HEK293 (cell line): ENCODE data around the gene API5.

Experiments
- CTCF ChIA-PET: fragments of 350-600 bp; formaldehyde crosslinking; extraction: SDS; loops from one replicate; lab custom pipeline; 2021; ENCODE audit warnings: antibody characterized with exemption; lab: Yijun Ruan, JAX
- POLR2A ChIA-PET: fragments of 300-600 bp; formaldehyde crosslinking; extraction: SDS; loops from one replicate; lab custom pipeline; 2020; ENCODE audit warnings: antibody characterized with exemption, inconsistent platforms; lab: Yijun Ruan, JAX
- H3K27ac ChIP-seq: fragments of 200-500 bp; sonication (Bioruptor generic); 2 replicates; pipeline ENCODE4 v1.5.1; 2014; ENCODE audit warnings: low read depth, low read length, control low read depth, inconsistent platforms; ENCODE audit errors: extremely low read depth
- H3K36me3 ChIP-seq, 2 experiments: fragments of 200-500 bp in 1 of 2; sonication (Bioruptor generic) in 1 of 2; 1 replicate in 1 of 2; 2 replicates in 1 of 2; pipeline ENCODE4 v1.5.1; 2014 to 2017; ENCODE audit warnings: inconsistent platforms in 2 of 2, low read length in 2 of 2; ENCODE audit not compliant: control insufficient read depth in 2 of 2, insufficient read depth in 1 of 2
- H3K4me1 ChIP-seq: fragments of 200-500 bp; sonication (Bioruptor generic); 2 replicates; pipeline ENCODE4 v1.5.1; 2014; ENCODE audit warnings: mild to moderate bottlenecking, low read length, inconsistent platforms; ENCODE audit not compliant: control insufficient read depth, insufficient read depth
- H3K4me3 ChIP-seq: 2 replicates; pipeline ENCODE4 v1.5.1; 2011; ENCODE audit warnings: low read depth, mild to moderate bottlenecking, control low read depth, low read length, moderate library complexity
- H3K9me3 ChIP-seq: fragments of 200-500 bp; sonication (Bioruptor generic); 2 replicates; pipeline ENCODE4 v1.5.1; 2014; ENCODE audit warnings: low read depth, low read length, inconsistent platforms; ENCODE audit not compliant: control insufficient read depth, insufficient read depth
- KLF16 ChIP-seq: fragments of 450-650 bp; formaldehyde crosslinking; IDR thresholded peaks from 2 replicates; pipeline ENCODE4 v1.5.1; 2017; ENCODE audit warnings: missing biosample characterization, missing genetic modification characterization
- REST ChIP-seq: fragments of 450-650 bp; formaldehyde crosslinking; IDR thresholded peaks from 2 replicates; pipeline ENCODE4 v1.5.1; 2016; ENCODE audit warnings: missing biosample characterization, missing genetic modification characterization
- ZNF132 ChIP-seq: fragments of 450-650 bp; formaldehyde crosslinking; IDR thresholded peaks from 2 replicates; pipeline ENCODE4 v1.5.1; 2017; ENCODE audit warnings: missing biosample characterization, missing genetic modification characterization, borderline replicate concordance
- ZNF324 ChIP-seq: fragments of 450-650 bp; formaldehyde crosslinking; IDR thresholded peaks from 2 replicates; pipeline ENCODE4 v1.5.1; 2016; ENCODE audit warnings: missing biosample characterization, missing genetic modification characterization
- ZNF366 ChIP-seq: fragments of 450-650 bp; formaldehyde crosslinking; conservative IDR thresholded peaks from 2 replicates; pipeline ENCODE4 v1.5.1; 2016; ENCODE audit warnings: missing biosample characterization, missing genetic modification characterization
- ZNF404 ChIP-seq: fragments of 450-650 bp; formaldehyde crosslinking; IDR thresholded peaks from 2 replicates; pipeline ENCODE4 v1.5.1; 2017; ENCODE audit warnings: missing biosample characterization, missing genetic modification characterization
- ZNF510 ChIP-seq: fragments of 450-650 bp; formaldehyde crosslinking; IDR thresholded peaks from 2 replicates; pipeline ENCODE4 v1.5.1; 2018; ENCODE audit warnings: mild to moderate bottlenecking, missing genetic modification characterization, missing biosample characterization; ENCODE audit not compliant: insufficient replicate concordance
- ZNF549 ChIP-seq: fragments of 450-650 bp; IDR thresholded peaks from 2 replicates; pipeline ENCODE4 v1.5.1; 2018; ENCODE audit warnings: missing biosample characterization, missing genetic modification characterization, mild to moderate bottlenecking, inconsistent platforms, moderate library complexity
- ZNF654 ChIP-seq: fragments of 450-650 bp; formaldehyde crosslinking; IDR thresholded peaks from 2 replicates; pipeline ENCODE4 v1.5.1; 2016; ENCODE audit warnings: low read depth, missing biosample characterization, missing genetic modification characterization
- ZNF677 ChIP-seq: fragments of 450-650 bp; IDR thresholded peaks from 2 replicates; pipeline ENCODE4 v1.5.0; 2018; ENCODE audit warnings: missing biosample characterization, mild to moderate bottlenecking, missing genetic modification characterization, moderate library complexity
- TF ChIP-seq, protein P1 (sequence below): fragments of 450-650 bp; formaldehyde crosslinking; IDR thresholded peaks from 2 replicates; pipeline ENCODE4 v1.5.1; 2016; ENCODE audit warnings: missing biosample characterization, missing genetic modification characterization, borderline replicate concordance

The API5 gene

DNA sequence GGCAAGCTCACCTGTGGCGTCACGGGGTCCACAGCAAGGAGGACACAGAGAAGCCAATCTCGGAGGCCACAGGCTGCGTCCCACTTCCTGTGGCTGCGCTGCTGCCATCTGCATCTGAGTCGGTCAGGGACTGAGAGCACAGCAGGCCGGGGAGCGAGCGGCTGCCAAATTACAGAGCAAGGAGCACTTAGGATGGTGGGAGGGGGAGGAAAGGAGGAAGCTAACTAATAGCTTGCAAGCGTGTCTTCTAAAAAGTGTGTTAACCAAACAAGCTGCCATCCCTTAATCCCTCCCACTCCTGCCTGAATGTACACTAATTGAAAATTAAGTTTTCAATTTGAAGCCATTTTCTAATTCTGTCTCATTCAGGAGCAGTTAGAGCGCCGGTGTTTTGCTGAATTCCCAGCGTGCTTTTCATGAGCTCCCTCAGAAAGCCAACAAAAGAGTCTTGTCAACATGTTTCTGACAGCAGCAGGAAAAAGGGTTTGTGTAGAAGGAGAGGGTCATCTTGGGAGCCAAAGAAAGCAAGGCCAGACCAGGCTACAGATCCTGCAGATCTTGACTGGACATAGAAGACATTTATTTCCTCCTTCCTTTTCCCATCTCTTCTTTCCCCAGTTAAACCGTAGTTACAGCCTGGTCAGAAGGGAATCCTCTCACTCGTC lies 42.4 kb upstream of the API5 start:
- Histone ChIP-seq H3K9me3 (no peaks in the 10 kb centered on the region), H3K36me3 (no peaks in the 10 kb centered on the region), H3K4me1 (no peaks in the 10 kb centered on the region), H3K27ac (no peak overlapping the region), H3K4me3 (no peak overlapping the region)
- ChIA-PET CTCF (interaction anchor here (3.6 kb wide), 1 partner anchor 13 kb away, joined by 19 read pairs; no protein-coding TSS in a partner anchor), POLR2A (no interaction called here)
- TF ChIP-seq ZNF132, result no peak
- TF ChIP-seq ZNF366, result no peak
- no peak for TF ChIP-seq REST
- no peak for TF ChIP-seq KLF16 (tag by site-specific recombination)
- no peak for TF ChIP-seq ZNF510 (tag by site-specific recombination)
- no peak for TF ChIP-seq ZNF404 (tag by site-specific recombination)

GRCh38 chr11:43270468-43270867 lies 41.3 kb upstream of the API5 start:
- POLR2A ChIA-PET, result no interaction called here
- Histone ChIP-seq H3K27ac (no peak overlapping the region), H3K9me3 (no peaks in the 10 kb centered on the region), H3K4me3 (no peak overlapping the region)
- TF ChIP-seq ZNF549 (tag by site-specific recombination) (no peak), ZNF677 (tag by site-specific recombination) (no peak), ZNF324 (tag by site-specific recombination) (no peak)
- TF ChIP-seq, all 188 proteins: peak for 0
- Histone ChIP-seq H3K36me3 (no peaks in the 10 kb centered on the region), H3K4me1 (no peaks in the 10 kb centered on the region)
- CTCF ChIA-PET, result interaction anchor here (3.6 kb wide), 1 partner anchor 12 kb away, joined by 19 read pairs; no protein-coding TSS in a partner anchor

DNA sequence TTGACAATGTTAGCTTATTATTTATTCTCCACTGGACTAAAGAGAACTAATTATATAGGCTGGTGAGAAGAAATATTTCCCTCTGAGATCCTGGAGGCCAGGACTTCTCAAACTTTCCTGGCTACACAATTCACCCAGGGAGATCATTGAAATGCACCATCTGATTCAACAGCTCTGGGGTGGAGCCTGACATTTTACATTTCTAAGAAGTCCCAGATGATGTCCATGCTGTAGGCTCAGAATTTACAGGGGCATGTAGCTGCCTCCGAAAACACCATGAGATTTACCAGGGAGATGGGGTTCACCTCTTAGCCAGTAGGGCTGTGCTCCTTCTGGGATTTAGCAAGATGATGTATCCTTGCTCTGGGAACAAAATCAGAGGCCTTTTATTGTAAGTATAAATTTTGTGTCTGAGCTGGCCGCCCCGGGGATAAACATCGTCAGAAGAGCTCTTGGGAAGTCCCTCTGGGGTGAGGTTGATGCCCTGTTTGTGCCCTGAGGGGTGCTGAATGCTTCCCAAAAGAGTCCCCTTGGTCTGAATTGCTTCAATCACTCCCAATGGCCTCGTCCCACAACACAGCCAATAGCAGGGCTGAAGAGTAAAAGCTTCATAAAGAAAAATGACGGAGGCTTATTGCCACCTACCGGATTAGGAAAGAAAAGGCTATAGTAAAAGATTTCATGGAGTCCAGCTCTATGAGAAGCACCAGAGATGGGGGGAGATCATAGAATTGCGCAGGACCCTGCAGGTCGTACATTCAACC lies 33.4 kb upstream of the API5 start:
- Histone ChIP-seq H3K9me3 (no peaks in the 10 kb centered on the region), H3K36me3 (no peaks in the 10 kb centered on the region), H3K4me3 (no peak overlapping the region), H3K27ac (no peak overlapping the region), H3K4me1 (no peaks in the 10 kb centered on the region)
- peak; percentile 52 for TF ChIP-seq ZNF654 (tag by site-specific recombination)
- TF ChIP-seq, protein P1, sequence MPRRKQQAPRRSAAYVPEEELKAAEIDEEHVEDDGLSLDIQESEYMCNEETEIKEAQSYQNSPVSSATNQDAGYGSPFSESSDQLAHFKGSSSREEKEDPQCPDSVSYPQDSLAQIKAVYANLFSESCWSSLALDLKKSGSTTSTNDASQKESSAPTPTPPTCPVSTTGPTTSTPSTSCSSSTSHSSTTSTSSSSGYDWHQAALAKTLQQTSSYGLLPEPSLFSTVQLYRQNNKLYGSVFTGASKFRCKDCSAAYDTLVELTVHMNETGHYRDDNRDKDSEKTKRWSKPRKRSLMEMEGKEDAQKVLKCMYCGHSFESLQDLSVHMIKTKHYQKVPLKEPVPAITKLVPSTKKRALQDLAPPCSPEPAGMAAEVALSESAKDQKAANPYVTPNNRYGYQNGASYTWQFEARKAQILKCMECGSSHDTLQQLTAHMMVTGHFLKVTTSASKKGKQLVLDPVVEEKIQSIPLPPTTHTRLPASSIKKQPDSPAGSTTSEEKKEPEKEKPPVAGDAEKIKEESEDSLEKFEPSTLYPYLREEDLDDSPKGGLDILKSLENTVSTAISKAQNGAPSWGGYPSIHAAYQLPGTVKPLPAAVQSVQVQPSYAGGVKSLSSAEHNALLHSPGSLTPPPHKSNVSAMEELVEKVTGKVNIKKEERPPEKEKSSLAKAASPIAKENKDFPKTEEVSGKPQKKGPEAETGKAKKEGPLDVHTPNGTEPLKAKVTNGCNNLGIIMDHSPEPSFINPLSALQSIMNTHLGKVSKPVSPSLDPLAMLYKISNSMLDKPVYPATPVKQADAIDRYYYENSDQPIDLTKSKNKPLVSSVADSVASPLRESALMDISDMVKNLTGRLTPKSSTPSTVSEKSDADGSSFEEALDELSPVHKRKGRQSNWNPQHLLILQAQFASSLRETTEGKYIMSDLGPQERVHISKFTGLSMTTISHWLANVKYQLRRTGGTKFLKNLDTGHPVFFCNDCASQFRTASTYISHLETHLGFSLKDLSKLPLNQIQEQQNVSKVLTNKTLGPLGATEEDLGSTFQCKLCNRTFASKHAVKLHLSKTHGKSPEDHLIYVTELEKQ (tag by site-specific recombination), result no peak
- ChIA-PET POLR2A (no interaction called here), CTCF (interaction anchor here (0.5 to 1.8 kb wide), 16 partner anchors 9 to 1818 kb away, joined by 3 to 10 read pairs (median 3); no protein-coding TSS in a partner anchor)
